OCI-LY7 (cell line): ENCODE data around the gene PRDM10.

Experiments
- EZH2phosphoT487 ChIP-seq: fragments of 200-600 bp; sonication (generic); IDR thresholded peaks from 2 replicates; pipeline ENCODE4 v1.6.1; 2018; ENCODE audit warnings: low read depth, borderline replicate concordance, mild to moderate bottlenecking, mixed run types, antibody characterized with exemption, low read length, moderate library complexity, mixed read lengths
- TF ChIP-seq, protein P1 (sequence below): fragments of 200-600 bp; sonication (generic); conservative IDR thresholded peaks from 2 replicates; pipeline ENCODE4 v1.5.1; 2014; ENCODE audit warnings: mild to moderate bottlenecking, antibody characterized with exemption, low read length, moderate library complexity, mixed read lengths

DNA sequence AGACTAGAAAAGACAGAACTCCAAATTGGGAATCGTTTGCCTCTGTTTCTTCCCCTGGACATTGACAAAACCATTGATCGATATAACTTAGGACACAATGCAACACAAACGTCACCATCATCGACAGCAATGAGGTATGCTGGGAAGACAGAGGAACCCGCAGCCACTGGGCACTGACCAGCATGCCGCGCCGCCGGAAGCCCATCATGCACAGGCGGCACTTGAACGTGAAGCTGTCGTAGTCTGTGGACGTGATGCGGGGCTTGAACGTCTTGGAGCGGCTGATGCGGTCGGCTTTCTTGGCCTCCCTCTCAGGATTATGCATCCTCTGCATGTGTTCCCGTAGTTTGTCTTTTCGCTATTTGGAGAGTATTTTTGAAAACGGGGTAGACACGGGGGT is 84.3 kb downstream of the PRDM10 start:
- TF ChIP-seq, protein P1, sequence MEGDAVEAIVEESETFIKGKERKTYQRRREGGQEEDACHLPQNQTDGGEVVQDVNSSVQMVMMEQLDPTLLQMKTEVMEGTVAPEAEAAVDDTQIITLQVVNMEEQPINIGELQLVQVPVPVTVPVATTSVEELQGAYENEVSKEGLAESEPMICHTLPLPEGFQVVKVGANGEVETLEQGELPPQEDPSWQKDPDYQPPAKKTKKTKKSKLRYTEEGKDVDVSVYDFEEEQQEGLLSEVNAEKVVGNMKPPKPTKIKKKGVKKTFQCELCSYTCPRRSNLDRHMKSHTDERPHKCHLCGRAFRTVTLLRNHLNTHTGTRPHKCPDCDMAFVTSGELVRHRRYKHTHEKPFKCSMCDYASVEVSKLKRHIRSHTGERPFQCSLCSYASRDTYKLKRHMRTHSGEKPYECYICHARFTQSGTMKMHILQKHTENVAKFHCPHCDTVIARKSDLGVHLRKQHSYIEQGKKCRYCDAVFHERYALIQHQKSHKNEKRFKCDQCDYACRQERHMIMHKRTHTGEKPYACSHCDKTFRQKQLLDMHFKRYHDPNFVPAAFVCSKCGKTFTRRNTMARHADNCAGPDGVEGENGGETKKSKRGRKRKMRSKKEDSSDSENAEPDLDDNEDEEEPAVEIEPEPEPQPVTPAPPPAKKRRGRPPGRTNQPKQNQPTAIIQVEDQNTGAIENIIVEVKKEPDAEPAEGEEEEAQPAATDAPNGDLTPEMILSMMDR, result no peak
- no peak for TF ChIP-seq EZH2phosphoT487
